Stimulated activated CD4-positive, alpha-beta T cell treated with anti-CD3 and anti-CD28 coated beads, Interleukin-12 subunit alpha, Interleukin-12 subunit beta, amount 100 ng/mL, for 48 hours (primary cell): ENCODE data around the gene NRP1.
"Not testable (repeated sequence)": the region's sequence is repeated elsewhere in the genome, so short reads cannot be mapped to it uniquely, and the experiment has no call there.

Experiments used
- DNase-seq, 3 donors: peaks; one replicate each; pipeline ENCODE4 v3.0.0-alpha.2; 2020; ENCODE audit warnings: low read depth in 2 of 3, low spot score in 1 of 3

The NRP1 gene

GRCh38 chr10:33334153-33334804 is at the start of gene NRP1:
Gene NRP1, minus strand, starts transcription at chr10:33334667. Its CDS starts 285 bp downstream, at chr10:33334382.
- no peak for DNase-seq

GRCh38 chr10:33384201-33384600 is 49.7 kb upstream of the NRP1 start:
- not testable (repeated sequence) for DNase-seq

DNA sequence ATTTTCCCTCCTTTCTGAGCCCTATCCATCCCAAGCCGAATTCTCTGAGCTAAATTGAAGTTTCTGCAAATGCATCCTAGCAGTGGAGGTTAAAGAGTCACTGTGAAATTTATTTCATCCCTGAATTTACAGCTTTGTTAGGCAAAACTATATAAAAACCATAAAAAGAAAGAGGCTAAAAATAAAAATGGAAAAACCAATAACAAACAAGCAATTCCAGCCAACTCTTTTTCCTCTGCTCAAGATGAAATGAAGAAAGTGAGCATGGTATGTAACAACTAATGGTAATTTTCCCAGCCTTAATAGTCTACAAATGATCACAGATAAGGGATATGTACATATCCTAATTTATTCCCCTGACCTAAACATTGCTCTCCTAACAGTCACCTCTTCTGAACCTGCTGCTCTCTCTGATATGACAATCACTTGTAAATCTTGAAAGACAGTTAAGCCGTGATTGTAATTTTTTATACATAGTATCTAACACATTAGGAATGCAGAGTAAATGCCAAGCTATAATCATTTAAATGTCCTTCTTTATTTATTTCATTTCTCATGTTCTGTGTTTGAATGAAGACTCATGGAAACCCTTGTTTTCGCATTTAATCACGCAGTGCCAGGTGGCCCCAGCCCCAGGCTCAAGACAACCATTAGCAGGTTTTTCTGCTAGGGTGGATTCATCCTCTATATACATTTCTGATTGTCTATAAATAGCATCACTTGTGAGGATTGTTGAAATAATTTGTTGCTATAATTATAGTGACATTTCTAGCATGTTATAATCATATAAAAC is 48.6 kb upstream of the NRP1 start:
- DNase-seq, result no peak

- no peak for DNase-seq
Measured at GRCh38 chr10:33382216-33382600, 47.7 kb upstream of the NRP1 start.

- no peak for DNase-seq
Measured at GRCh38 chr10:33381451-33382215, 47.2 kb upstream of the NRP1 start.

- no peak for DNase-seq
Measured at GRCh38 chr10:33377658-33378025, 43.2 kb upstream of the NRP1 start.

- DNase-seq, result no peak
Measured at GRCh38 chr10:33376976-33377657, 42.6 kb upstream of the NRP1 start.

GRCh38 chr10:33376476-33376875 is 42.0 kb upstream of the NRP1 start:
- no peak for DNase-seq

DNA sequence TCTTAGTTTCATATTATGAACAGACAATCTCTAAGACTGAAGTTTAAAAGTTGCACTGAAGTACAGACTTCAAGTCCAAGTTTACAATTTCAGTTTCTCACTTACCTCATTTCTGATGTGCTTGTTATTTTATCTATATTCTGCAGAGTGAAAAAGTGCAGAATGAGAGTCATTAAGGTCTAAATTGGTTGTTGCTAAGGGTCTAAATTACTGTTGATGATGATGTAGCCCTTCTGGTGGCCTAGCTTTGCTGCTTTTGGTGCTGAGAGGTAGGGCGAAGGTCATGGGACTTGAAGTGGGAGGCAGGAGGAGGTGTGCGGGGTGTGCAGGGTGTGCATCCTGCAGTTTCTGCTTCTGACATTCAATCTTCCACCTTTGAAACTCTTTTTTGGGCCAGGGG is 38.8 kb upstream of the NRP1 start:
- no peak for DNase-seq

DNA sequence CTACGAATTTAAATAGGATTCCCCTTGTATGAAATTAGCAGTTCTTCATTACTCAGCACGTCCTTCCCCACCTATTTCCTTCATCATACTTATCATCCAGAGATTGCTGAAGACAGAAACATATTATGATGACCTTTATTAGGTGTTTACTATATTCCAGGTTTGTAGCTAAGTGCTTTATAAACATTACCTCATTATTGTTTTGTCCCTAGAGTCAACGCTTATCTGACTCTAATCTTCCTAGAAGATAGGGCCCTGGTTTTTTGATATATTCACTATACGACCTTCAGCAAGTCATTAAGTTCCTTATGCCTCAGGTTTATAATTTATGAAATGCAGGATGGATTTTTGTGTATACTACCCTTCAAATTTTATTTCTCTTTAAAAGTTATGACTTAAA is 36.8 kb upstream of the NRP1 start:
- no peak for DNase-seq

GRCh38 chr10:33370434-33370930 is 36.0 kb upstream of the NRP1 start:
- no peak for DNase-seq

DNA sequence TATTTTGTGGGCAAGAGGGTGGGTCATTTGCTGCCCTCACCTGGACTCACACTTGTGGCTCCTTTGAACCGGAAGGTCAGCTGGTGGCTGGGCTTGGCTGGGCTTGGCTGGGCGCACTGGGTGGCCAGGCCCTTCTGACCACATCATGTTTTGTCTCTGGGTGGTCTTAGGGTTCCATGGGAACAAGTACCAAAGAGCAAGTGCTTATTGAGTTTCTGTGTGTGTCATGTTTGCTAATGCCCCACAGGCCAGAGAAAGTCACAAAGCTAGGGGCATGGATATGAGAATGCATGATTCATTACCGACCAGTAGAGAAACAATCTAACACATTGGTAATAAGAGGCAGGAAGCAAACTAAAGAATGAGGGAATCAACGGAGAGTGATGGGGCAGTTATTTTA is 33.6 kb upstream of the NRP1 start:
- DNase-seq, result no peak

DNA sequence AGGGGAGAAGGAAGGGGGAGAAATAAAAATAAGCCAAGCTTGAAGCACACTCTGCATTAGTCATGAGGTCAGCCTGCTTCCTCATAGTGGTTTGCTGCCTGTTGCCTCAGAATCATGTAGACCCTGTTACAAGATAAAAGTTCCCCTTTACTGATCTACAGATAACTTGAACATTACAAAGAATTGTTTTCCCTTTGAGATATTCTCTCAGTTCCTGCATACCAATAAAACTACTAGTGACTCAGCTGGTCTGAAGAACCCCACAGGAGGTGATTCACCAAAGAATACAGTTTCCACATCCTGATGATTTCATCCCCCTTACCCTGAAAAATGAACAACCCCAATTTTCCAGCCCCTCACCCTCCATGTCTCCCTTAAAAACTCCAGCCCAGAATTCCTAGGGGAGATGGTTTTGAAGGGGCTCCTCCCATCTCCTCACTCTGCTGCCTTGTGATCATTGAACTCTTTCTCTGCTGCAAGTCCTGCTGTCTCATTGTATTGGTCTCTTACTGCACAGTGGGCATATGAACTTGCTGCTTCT is 31.5 kb upstream of the NRP1 start:
- DNase-seq, result peak in 2 of 3 donors; percentile 10 to 11

- no peak for DNase-seq
Measured at GRCh38 chr10:33365301-33365700, 30.8 kb upstream of the NRP1 start.

- no peak for DNase-seq
Measured at GRCh38 chr10:33363106-33363505, 28.6 kb upstream of the NRP1 start.

DNA sequence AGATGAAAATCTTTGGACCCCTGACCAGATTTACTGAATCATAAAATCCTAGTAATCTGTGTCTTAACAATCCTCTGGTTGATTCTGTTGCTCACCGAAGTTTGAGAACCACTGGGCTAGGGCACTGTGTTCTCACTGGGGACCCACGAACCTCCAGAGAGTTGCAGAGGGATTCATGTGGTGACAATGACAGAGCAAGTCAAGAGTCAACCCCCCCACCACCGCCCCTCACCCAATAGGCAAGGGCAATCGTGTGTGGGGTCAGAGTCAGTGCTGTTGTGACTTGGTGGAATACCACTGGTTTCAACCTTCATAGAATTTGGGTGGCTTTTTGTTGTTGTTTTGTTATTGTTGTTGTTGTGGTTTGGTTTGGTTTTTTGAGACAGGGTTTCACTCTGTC is 23.5 kb upstream of the NRP1 start:
- DNase-seq, result no peak

GRCh38 chr10:33355274-33355673 is 20.8 kb upstream of the NRP1 start:
- no peak for DNase-seq

DNA sequence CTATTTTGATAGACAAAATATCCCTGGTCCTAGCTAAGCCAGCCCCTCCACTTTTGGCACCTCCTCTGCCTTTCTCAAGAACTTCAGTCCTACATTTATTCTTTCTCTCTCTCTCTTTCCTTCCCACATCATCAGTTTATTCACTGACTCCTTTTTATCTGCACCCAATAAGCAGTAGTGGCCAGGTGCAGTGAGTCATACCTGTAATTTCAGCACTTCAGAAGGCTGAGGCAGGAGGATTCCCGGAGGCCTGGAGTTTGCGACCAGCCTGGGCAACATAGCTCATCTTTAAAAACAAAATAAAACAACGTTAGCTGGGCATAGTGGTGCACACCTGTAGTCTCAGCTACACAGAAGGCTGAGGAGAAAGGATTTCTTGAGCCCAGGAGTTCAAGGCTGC is 19.4 kb upstream of the NRP1 start:
- DNase-seq, result no peak

GRCh38 chr10:33353334-33353733 is 18.9 kb upstream of the NRP1 start:
- DNase-seq, result no peak

- no peak for DNase-seq
Measured at GRCh38 chr10:33352615-33353014, 18.1 kb upstream of the NRP1 start.

GRCh38 chr10:33352175-33352574 is 17.7 kb upstream of the NRP1 start:
- DNase-seq, result no peak
